Ovary (tissue), 3 donors: ENCODE measurements around the gene RAB13.

Source experiments
- CTCF ChIP-seq, 3 donors: fragments of 450-650 bp in 2 of 3; fragments of 200-600 bp in 1 of 3; IDR thresholded peaks; one replicate each; pipeline versions ENCODE4 v1.5.1 to v1.8.0; 2016 to 2022; ENCODE audit warnings: antibody characterized with exemption in 3 of 3, mild to moderate bottlenecking in 1 of 3
- POLR2A ChIP-seq: fragments of 450-650 bp; IDR thresholded peaks from one replicate; pipeline ENCODE4 v1.6.1; 2017; ENCODE audit warnings: antibody characterized with exemption, mild to moderate bottlenecking, moderate library complexity
- donor health status: DM: no; HTN: no; CAD: no.

GRCh38 chr1:153938996-153939395, 47.1 kb downstream of the RAB13 start:
- TF ChIP-seq CTCF (IDR thresholded peaks at IDR 0.05) (no peak), POLR2A (no peak)
